H9 (cell line): ENCODE measurements around the gene CD59. TPM values are rescaled to one million over a fixed set of nuclear protein-coding genes. Genes with fewer than 3 reads are reported as not detected.
A peak's percentile ranks its signal among the peaks of the same experiment; 100 is the strongest.

ENCODE experiments used
- DNase-seq: peaks from one replicate; pipeline ENCODE4 v3.0.0-alpha.2; 2017
- H2AFZ ChIP-seq: one replicate; pipeline ENCODE4 v1.6.1; 2013; ENCODE audit warnings: mild to moderate bottlenecking, low read length, control low read depth, moderate library complexity
- H2AK5ac ChIP-seq: 2 replicates; pipeline ENCODE4 v1.6.1; 2013; ENCODE audit warnings: low read length, control low read depth, mixed read lengths; ENCODE audit not compliant: insufficient read length
- H2BK120ac ChIP-seq: one replicate; pipeline ENCODE4 v1.6.1; 2013; ENCODE audit warnings: low read depth, mild to moderate bottlenecking, low read length, control low read depth, inconsistent platforms; ENCODE audit not compliant: poor library complexity, severe bottlenecking
- H2BK12ac ChIP-seq: 2 replicates; pipeline ENCODE4 v1.6.1; 2013; ENCODE audit warnings: low read length, control low read depth, mixed read lengths, low read depth; ENCODE audit not compliant: insufficient read length
- H2BK15ac ChIP-seq: 2 replicates; pipeline ENCODE4 v1.6.1; 2013; ENCODE audit warnings: low read depth, low read length, control low read depth
- H2BK20ac ChIP-seq: one replicate; pipeline ENCODE4 v1.6.1; 2013; ENCODE audit warnings: low read depth, mild to moderate bottlenecking, low read length, control low read depth, inconsistent platforms; ENCODE audit not compliant: poor library complexity, severe bottlenecking
- H2BK5ac ChIP-seq: 2 replicates; pipeline ENCODE4 v1.6.1; 2013; ENCODE audit warnings: low read length, control low read depth, mixed read lengths; ENCODE audit not compliant: insufficient read length
- H3K14ac ChIP-seq: 2 replicates; pipeline ENCODE4 v1.6.1; 2013; ENCODE audit warnings: low read length, control low read depth; ENCODE audit not compliant: insufficient read depth
- H3K18ac ChIP-seq: 2 replicates; pipeline ENCODE4 v1.6.1; 2013; ENCODE audit warnings: low read depth, mild to moderate bottlenecking, mixed read lengths, low read length, control low read depth; ENCODE audit not compliant: insufficient read length
- H3K23ac ChIP-seq: 2 replicates; pipeline ENCODE4 v1.6.1; 2013; ENCODE audit warnings: low read length, control low read depth, mixed read lengths, low read depth; ENCODE audit not compliant: insufficient read length
- H3K23me2 ChIP-seq: 2 replicates; pipeline ENCODE4 v1.6.1; 2013; ENCODE audit warnings: low read depth, mild to moderate bottlenecking, mixed read lengths, low read length, control low read depth; ENCODE audit not compliant: insufficient read length, poor library complexity, severe bottlenecking
- H3K27ac ChIP-seq: 2 replicates; pipeline ENCODE4 v1.5.1; 2013; ENCODE audit warnings: low read length, control low read depth, mixed read lengths, low read depth; ENCODE audit not compliant: insufficient read length
- H3K27me3 ChIP-seq: 2 replicates; pipeline ENCODE4 v1.6.1; 2013; ENCODE audit warnings: low read length, control low read depth, inconsistent platforms; ENCODE audit not compliant: insufficient read depth
- H3K4ac ChIP-seq: 2 replicates; pipeline ENCODE4 v1.6.1; 2013; ENCODE audit warnings: low read depth, mild to moderate bottlenecking, control low read depth, inconsistent platforms, low read length, moderate library complexity
- H3K4me1 ChIP-seq: 2 replicates; pipeline ENCODE4 v1.6.1; 2013; ENCODE audit warnings: low read length, control low read depth, inconsistent platforms; ENCODE audit not compliant: insufficient read depth
- H3K4me2 ChIP-seq: 2 replicates; pipeline ENCODE4 v1.6.1; 2013; ENCODE audit warnings: low read length, control low read depth, mixed read lengths; ENCODE audit not compliant: insufficient read length, insufficient read depth
- H3K56ac ChIP-seq: 2 replicates; pipeline ENCODE4 v1.6.1; 2013; ENCODE audit warnings: low read depth, mild to moderate bottlenecking, mixed read lengths, low read length, control low read depth; ENCODE audit not compliant: insufficient read length
- H3K79me1 ChIP-seq: 2 replicates; pipeline ENCODE4 v1.6.1; 2013; ENCODE audit warnings: low read depth, mild to moderate bottlenecking, moderate library complexity, low read length, control low read depth, inconsistent platforms; ENCODE audit not compliant: insufficient read depth, poor library complexity, severe bottlenecking
- H3K79me2 ChIP-seq: 2 replicates; pipeline ENCODE4 v1.6.1; 2013; ENCODE audit warnings: low read length, control low read depth, inconsistent platforms; ENCODE audit not compliant: insufficient read depth
- H3K9ac ChIP-seq: 2 replicates; pipeline ENCODE4 v1.6.1; 2013; ENCODE audit warnings: low read length, control low read depth, mixed read lengths; ENCODE audit not compliant: insufficient read length; ENCODE audit errors: extremely low read depth
- H3K9me3 ChIP-seq: one replicate; pipeline ENCODE4 v1.6.1; 2013; ENCODE audit warnings: low read depth, low read length, inconsistent platforms; ENCODE audit not compliant: control insufficient read depth
- H3T11ph ChIP-seq: one replicate; pipeline ENCODE4 v1.6.1; 2013; ENCODE audit warnings: mild to moderate bottlenecking, low read length, control low read depth, inconsistent platforms
- H4K20me1 ChIP-seq: one replicate; pipeline ENCODE4 v1.6.1; 2013; ENCODE audit not compliant: control insufficient read depth, insufficient read length, insufficient read depth
- H4K5ac ChIP-seq: 2 replicates; pipeline ENCODE4 v1.6.1; 2013; ENCODE audit warnings: low read depth, mild to moderate bottlenecking, mixed read lengths, low read length, control low read depth; ENCODE audit not compliant: insufficient read length
- H4K8ac ChIP-seq: replicated peaks from 2 replicates; pipeline ENCODE4 v1.6.1; 2013; ENCODE audit warnings: low read length, control low read depth, mixed read lengths, low read depth; ENCODE audit not compliant: insufficient read length
- H4K91ac ChIP-seq: 2 replicates; pipeline ENCODE4 v1.6.1; 2013; ENCODE audit warnings: low read depth, mild to moderate bottlenecking, moderate library complexity, mixed read lengths, low read length, control low read depth; ENCODE audit not compliant: insufficient read length
- H3K27ac Mint-ChIP-seq, 3 experiments: 2 replicates in 2 of 3; 3 replicates in 1 of 3; pipeline ENCODE4 v1.8.0; 2020 to 2021; ENCODE audit warnings: mixed read lengths in 3 of 3, mild to moderate bottlenecking in 1 of 3, moderate library complexity in 1 of 3
- H3K27me3 Mint-ChIP-seq: 2 replicates; pipeline ENCODE4 v1.8.0; 2021; ENCODE audit warnings: low read depth, mild to moderate bottlenecking, moderate library complexity, mixed read lengths
- H3K36me3 Mint-ChIP-seq, 3 experiments: 2 replicates in 2 of 3; 3 replicates in 1 of 3; pipeline ENCODE4 v1.8.0; 2020 to 2021; ENCODE audit warnings: low read depth in 3 of 3, mixed read lengths in 3 of 3; ENCODE audit not compliant: insufficient read depth in 1 of 3
- H3K4me1 Mint-ChIP-seq, 2 experiments: 2 replicates each; pipeline ENCODE4 v1.8.0; 2020; ENCODE audit warnings: mixed read lengths in 2 of 2
- H3K4me3 Mint-ChIP-seq, 2 experiments: 2 replicates in 1 of 2; 3 replicates in 1 of 2; pipeline ENCODE4 v1.8.0; 2020 to 2021; ENCODE audit warnings: mild to moderate bottlenecking in 2 of 2, mixed read lengths in 2 of 2, moderate library complexity in 1 of 2
- H3K9me3 Mint-ChIP-seq, 2 experiments: 2 replicates in 1 of 2; 3 replicates in 1 of 2; pipeline ENCODE4 v1.8.0; 2020; ENCODE audit warnings: mild to moderate bottlenecking in 2 of 2, mixed read lengths in 2 of 2, moderate library complexity in 1 of 2
- CTCF ChIP-seq: fragments of 200-600 bp; sonication (generic); conservative IDR thresholded peaks from 3 replicates; pipeline ENCODE4 v1.8.0; 2021; ENCODE audit warnings: antibody characterized with exemption, mild to moderate bottlenecking
- WGBS: extraction: QIAGEN DNeasy Blood & Tissue Kit; methylation state at CpG from one replicate; pipeline ENCODE4 v1.1.7; 2013; ENCODE audit warnings: missing lambda C conversion rate, low lambda C conversion rate, mixed read lengths; ENCODE audit not compliant: insufficient read length; ENCODE audit errors: extremely low coverage; 5-methylcytosine and 5-hydroxymethylcytosine counted together
- total RNA-seq: library from RNA; stranded (reverse); gene quantifications from 2 replicates; pipeline ENCODE4 v1.2.1, GENCODE V29; 2021

Gene CD59
- total RNA-seq, 1 experiment from 2014 or later: 91.5 TPM

DNA sequence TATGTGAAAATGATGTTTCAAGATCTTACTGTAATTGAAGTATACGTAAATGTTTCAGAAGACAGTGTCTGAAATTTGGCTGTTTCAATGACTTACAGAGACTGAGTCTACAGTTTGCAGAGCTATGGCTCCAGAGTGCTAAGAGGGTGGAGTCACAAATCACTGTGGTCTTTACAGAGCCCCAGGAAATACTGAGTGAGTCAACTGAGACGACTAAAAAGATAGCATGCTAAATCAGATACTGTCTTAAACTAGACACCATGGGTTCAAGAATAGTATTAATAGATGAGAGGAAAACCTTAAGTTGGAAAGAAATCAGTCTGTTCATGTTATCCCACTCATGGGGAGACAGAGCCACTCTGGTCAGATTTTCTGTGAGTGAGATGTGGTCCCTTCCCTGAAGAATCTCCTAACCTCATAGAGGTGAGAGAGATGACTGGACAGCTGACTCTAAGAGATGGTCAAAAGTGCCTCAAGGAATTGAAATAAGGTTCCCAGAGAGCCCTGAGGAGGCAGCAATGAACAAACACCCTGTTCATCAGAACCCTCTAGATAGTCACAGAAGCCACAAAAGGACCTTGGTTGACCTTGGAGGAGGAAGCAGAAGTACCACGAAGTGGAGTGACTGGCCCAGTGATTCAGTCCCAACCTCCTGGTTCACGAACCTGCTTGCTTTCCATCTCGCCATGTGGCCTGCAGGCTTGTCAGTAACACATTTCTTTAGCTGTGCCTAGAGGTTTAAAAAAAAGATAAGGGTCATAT is 65.8 kb downstream of the CD59 start:
- Histone ChIP-seq H3K4me2 (no peak overlapping the region), H2BK120ac (no peak overlapping the region), H3K18ac (no peak overlapping the region), H3K4ac (no peak overlapping the region), H3K14ac (no peak overlapping the region), H2AFZ (no peak overlapping the region), H4K91ac (no peak overlapping the region), H3K79me2 (no peaks in the 10 kb centered on the region), H2BK20ac (no peak overlapping the region), H2BK12ac (no peak overlapping the region), H2BK5ac (no peak overlapping the region), H3K79me1 (no peaks in the 10 kb centered on the region), H3K9me3 (no peaks in the 10 kb centered on the region), H3K27me3 (no peaks in the 10 kb centered on the region), H2AK5ac (no peak overlapping the region), H3K23me2 (no peaks in the 10 kb centered on the region), H4K20me1 (no peaks in the 10 kb centered on the region), H4K8ac (no peak overlapping the region), H3K4me1 (peaks cover 9% of the 10 kb centered on the region; the same call in 1 of the 2 replicates), H3T11ph (no peak overlapping the region), H4K5ac (no peak overlapping the region), H3K56ac (no peak overlapping the region), H3K9ac (no peak overlapping the region), H3K23ac (no peak overlapping the region), H2BK15ac (no peak overlapping the region), H3K27ac (no peak overlapping the region)
- H3K27ac Mint-ChIP-seq: peak overlapping the region in 1 of 3 experiments; percentile 62; a peak in 1 of 7 replicates
- WGBS: no CpG with 5 or more reads among the region's 5 CpGs
- no peak overlapping the region for H3K4me3 Mint-ChIP-seq
- no peaks in the 10 kb centered on the region; a peak in 1 of 5 replicates for H3K9me3 Mint-ChIP-seq
- H3K27me3 Mint-ChIP-seq: no peaks in the 10 kb centered on the region
- peaks cover 41 to 43% of the 10 kb centered on the region in 2 experiments for H3K4me1 Mint-ChIP-seq
- no peak for DNase-seq
- no peak for TF ChIP-seq CTCF
- peaks cover 0 to under 1% (median 0%) of the 10 kb centered on the region in 3 experiments; a peak in 3 of 7 replicates for H3K36me3 Mint-ChIP-seq
